Stimulated activated CD4-positive, alpha-beta T cell treated with anti-CD3 and anti-CD28 coated beads, Interleukin-12 subunit alpha, Interleukin-12 subunit beta, amount 100 ng/mL, for 24 hours (primary cell): ENCODE results near the gene HNRNPA0.
A peak's percentile ranks its signal among the peaks of the same experiment; 100 is the strongest.

Experiments used
- DNase-seq, 2 experiments: peaks; one replicate each; pipeline ENCODE4 v3.0.0-alpha.2; 2020; ENCODE audit warnings: low read depth in 2 of 2

Gene HNRNPA0

GRCh38 chr5:137727623-137728022, 26.5 kb downstream of the HNRNPA0 start:
- no peak for DNase-seq

GRCh38 chr5:137724251-137724650, 29.9 kb downstream of the HNRNPA0 start:
- DNase-seq, result no peak

GRCh38 chr5:137718611-137719010, 35.6 kb downstream of the HNRNPA0 start:
- no peak for DNase-seq

- no peak for DNase-seq
Measured at GRCh38 chr5:137716337-137716736, 37.8 kb downstream of the HNRNPA0 start.

DNA sequence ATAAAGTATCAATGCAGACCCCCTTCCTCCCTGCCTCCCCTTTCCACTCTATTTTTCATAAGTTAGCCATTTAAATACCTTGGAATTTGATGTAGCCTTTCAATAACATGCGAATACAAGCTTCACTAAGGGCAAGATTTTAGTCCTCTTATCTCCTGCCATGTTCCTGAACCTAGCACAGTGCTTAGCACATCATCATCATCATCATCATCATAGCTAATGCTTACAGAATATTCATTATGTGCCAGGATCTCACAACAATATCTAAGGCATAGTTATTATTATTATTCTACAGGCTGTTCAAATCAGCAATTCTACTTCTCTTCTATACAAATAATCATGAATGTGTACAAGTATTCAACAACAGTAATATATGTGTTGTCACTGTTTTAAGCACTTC, 38.7 kb downstream of the HNRNPA0 start:
- no peak for DNase-seq

DNA sequence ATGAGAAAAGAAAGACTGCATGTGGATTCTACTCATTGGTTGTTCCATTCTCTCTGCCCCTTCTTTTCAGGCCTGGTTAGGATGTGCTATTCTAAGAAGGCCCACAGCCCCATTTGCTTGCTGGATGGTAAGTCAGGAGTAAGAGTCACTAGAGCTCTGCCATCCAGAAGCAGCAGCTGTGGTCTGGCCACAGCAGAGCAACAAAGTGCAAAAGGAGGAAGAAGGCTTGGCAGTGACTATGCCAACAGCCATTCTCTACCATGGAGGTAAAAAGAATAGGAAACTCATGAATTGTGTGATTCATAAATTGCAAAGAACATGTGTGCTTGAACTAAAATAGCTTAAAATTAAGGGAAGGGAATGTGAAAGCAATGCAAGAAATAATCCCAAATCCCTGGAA, 39.2 kb downstream of the HNRNPA0 start:
- no peak for DNase-seq

- DNase-seq, result no peak
Measured at GRCh38 chr5:137714494-137714893, 39.7 kb downstream of the HNRNPA0 start.

DNA sequence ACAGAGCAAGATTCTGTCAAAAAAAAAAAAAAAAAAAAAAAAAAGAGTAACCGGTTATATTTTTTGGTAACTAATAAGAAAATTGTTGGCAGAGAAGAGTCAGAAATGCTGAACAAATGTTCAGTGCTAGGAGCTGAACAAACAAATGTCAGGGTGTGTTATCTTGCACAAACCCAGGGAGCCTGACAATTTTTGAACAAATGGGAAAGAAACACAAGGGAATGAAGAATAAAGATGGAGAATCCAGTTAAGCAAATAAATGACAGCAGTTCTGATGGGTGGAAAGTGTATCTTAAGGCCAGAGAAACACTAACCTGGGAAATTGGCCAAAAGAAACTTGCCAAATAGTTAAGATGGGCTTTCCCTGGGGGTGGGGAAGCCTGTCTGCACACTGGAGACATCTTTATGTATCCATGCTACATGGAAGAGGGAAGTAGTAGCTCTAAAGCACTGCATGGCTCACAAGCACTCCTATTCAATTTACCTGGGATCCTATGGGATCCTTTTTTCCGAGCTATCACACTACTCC, 42.0 kb downstream of the HNRNPA0 start:
- DNase-seq, result no peak

DNA sequence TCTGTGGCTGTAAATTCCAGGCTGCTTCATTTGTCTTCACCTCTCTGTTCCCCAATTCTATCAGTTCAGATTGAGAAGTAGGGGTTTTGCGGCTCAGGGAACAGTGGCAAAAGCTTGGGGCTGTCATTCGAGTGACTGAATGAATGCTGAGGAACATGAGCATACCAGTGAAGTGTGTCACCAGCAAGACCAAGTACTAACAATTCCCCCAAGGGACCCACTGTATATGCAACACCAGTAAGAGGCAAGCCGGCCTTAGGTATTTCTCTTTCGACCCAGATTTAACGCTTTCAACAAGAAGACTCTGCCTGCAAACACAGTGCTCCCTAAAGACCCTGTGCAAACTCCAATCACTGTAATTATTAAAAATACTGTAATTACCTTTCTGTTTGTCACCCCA, 44.1 kb downstream of the HNRNPA0 start:
- no peak for DNase-seq

GRCh38 chr5:137708796-137709559, 45.2 kb downstream of the HNRNPA0 start:
- DNase-seq, result no peak

DNA sequence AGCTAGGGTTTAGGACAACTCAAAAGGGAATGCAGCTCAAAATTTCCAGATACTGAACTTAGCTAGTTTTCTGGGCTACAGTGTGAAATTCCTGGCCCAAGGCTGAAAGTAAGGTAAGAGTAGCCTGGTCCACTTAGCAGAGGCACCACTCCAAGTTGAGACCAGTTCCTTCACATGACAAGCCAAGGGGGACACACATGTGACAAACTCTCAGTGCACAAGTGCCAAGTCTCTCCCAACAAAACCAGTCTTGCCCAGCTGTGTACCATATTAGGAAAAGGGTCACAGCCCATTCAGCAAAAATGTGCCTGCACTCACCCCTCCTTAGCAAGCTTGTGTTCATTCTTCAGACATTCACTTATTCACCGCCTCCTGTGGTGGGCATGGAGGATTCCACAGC, 46.1 kb downstream of the HNRNPA0 start:
- DNase-seq, result no peak

GRCh38 chr5:137706841-137707240, 47.3 kb downstream of the HNRNPA0 start:
- DNase-seq, result no peak

DNA sequence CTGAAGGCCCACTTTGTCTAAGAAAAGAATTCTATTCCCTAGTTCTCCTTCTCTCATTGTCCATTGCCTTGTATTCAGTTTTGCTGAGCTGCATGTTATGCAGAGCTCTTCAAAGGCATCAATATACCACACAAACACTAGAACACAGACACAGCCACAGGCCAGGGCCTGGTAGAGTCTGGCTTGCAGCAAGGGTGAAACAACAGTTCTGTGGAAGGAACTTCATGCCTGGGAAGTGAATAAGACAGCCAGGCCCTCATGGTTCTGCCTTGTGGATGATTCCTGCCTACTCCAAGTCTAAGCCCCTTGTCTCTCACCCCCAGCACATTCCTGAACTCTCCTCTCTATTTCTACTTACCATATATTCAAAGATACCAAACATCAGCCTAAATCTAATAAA, 49.1 kb downstream of the HNRNPA0 start:
- DNase-seq, result no peak

GRCh38 chr5:137703565-137703964, 50.6 kb downstream of the HNRNPA0 start:
- no peak for DNase-seq

DNA sequence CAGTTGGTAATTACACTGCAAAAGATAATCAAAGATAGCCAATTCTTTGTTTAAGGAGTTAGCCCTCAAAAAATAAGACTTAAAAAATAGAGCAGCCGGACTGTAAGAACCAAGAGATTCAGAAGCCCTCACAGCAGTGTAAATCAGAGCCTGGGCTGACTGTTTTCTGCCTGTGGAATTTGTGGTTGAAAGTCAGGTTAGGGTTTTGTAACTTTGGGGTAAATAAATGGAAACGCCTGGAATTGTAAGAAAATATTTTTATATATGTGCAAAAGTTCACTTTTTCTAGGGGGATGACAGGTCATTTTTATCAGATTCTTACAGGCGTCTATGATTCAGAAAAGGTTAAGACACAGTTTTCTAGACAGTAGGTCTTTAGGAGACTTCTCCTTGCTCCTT, 53.9 kb downstream of the HNRNPA0 start:
- DNase-seq, result no peak

- DNase-seq, result no peak
Measured at GRCh38 chr5:137699336-137700281, 54.6 kb downstream of the HNRNPA0 start.

DNA sequence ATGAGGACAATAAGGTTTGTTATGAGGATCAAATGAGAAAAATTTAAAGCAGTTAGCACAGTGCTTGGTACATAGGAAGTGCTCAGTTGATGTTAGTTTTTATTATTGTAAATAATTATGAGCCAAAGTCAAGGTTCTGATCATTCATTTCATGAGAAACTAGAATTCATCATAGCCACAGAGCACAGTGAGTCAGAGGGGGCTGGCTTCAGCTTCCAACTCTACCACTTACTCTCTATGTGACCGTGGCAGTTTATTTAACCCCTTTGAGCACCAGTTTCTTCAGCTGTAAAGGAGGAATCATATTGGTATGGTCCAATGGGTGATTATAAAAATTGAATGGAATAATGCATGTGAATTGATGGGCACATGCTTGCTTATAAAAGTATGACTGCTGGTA, 57.7 kb downstream of the HNRNPA0 start:
- peak; percentile 10 to 38 for DNase-seq

GRCh38 chr5:137695651-137696428, 58.3 kb downstream of the HNRNPA0 start:
- DNase-seq, result no peak
